KOPT-K1 (cell line): ENCODE results near the gene MPDZ.

Experiments
- H3K27ac ChIP-seq: fragments of 200-600 bp; sonication (generic); 2 replicates; pipeline ENCODE4 v1.5.1; 2016; ENCODE audit warnings: antibody characterized with exemption, mild to moderate bottlenecking, low read depth, low read length; ENCODE audit not compliant: poor library complexity, severe bottlenecking
- H3K36me3 ChIP-seq: fragments of 200-600 bp; sonication (generic); 2 replicates; pipeline ENCODE4 v1.5.1; 2017; ENCODE audit warnings: antibody characterized with exemption, mild to moderate bottlenecking, low read length, moderate library complexity; ENCODE audit not compliant: insufficient read depth
- H3K9me3 ChIP-seq: fragments of 200-600 bp; sonication (generic); 2 replicates; pipeline ENCODE4 v1.5.1; 2017; ENCODE audit warnings: antibody characterized with exemption, low read length, mild to moderate bottlenecking; ENCODE audit not compliant: insufficient read depth, poor library complexity, severe bottlenecking

MPDZ gene, protein sequence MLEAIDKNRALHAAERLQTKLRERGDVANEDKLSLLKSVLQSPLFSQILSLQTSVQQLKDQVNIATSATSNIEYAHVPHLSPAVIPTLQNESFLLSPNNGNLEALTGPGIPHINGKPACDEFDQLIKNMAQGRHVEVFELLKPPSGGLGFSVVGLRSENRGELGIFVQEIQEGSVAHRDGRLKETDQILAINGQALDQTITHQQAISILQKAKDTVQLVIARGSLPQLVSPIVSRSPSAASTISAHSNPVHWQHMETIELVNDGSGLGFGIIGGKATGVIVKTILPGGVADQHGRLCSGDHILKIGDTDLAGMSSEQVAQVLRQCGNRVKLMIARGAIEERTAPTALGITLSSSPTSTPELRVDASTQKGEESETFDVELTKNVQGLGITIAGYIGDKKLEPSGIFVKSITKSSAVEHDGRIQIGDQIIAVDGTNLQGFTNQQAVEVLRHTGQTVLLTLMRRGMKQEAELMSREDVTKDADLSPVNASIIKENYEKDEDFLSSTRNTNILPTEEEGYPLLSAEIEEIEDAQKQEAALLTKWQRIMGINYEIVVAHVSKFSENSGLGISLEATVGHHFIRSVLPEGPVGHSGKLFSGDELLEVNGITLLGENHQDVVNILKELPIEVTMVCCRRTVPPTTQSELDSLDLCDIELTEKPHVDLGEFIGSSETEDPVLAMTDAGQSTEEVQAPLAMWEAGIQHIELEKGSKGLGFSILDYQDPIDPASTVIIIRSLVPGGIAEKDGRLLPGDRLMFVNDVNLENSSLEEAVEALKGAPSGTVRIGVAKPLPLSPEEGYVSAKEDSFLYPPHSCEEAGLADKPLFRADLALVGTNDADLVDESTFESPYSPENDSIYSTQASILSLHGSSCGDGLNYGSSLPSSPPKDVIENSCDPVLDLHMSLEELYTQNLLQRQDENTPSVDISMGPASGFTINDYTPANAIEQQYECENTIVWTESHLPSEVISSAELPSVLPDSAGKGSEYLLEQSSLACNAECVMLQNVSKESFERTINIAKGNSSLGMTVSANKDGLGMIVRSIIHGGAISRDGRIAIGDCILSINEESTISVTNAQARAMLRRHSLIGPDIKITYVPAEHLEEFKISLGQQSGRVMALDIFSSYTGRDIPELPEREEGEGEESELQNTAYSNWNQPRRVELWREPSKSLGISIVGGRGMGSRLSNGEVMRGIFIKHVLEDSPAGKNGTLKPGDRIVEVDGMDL (N-terminal part only)

DNA sequence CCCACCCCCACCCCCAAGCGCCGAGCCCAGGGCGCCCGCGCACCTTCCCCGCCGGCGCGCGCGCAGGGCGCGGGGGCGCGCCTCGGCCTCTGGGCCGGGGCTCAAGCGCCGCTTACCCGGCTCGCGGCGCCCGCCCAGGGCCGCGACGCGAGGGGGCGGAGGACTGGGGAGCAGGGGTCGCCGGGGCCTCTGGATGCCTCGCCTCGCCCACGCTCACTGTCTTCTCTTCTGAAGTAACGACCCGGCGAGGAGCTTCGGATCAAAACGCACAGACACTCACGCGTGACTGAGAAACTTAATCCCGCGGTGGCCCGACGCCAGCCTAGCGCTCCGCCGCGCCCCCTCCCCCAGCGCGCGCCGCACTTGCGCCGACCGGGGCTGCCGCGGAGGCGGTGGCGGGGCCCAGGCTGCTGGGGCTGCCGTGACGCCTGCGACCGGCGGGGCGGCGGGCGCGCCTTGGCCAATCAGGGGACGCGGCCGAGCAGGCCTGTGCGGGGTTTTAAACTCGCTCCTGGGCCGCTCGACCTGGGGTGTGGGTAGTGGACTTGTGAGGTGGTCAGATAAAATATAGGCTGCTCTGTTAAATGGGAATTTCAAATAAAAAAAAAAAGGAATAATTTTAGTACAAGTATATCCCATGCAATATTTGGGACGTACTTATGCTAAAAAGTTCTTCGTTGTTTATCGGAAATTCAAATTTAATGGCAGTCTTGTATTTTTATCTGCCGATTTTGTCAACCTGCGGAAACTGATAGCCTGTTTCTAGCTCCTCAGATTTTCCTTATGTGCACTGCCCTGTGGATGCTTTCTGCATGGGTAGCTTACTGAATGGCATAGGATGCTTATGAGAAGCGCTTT is at the start of gene MPDZ:
Gene MPDZ (minus strand): TSS at position 409 of the 858 bp plus-strand sequence. CDS start 29,377 bp downstream, outside the sequence.
- Histone ChIP-seq H3K27ac (no peak within 1 kb of the TSS), H3K36me3 (no peaks in the 10 kb centered on the region), H3K9me3 (no peaks in the 10 kb centered on the region)

DNA sequence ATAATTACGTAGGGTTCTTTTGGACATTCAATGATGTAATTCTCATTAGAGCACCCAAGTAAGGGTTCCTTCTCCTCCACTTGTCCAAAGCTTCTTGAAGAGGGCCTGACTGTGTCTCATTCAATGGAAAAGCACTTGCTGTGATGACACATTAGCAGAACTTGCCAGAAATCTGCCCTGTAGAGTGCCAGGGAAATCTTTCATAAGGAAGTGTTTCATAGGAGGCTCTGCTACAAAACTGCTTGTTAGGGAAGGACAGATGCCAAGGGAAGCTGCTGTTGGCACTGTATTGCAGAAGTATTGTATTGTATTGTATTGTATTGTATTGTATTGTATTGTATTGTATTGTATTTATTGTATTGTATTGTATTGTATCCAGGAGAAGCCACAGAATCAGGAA is 45.5 kb upstream of the MPDZ start:
- Histone ChIP-seq H3K9me3 (no peaks in the 10 kb centered on the region), H3K36me3 (no peaks in the 10 kb centered on the region), H3K27ac (no peak overlapping the region)

DNA sequence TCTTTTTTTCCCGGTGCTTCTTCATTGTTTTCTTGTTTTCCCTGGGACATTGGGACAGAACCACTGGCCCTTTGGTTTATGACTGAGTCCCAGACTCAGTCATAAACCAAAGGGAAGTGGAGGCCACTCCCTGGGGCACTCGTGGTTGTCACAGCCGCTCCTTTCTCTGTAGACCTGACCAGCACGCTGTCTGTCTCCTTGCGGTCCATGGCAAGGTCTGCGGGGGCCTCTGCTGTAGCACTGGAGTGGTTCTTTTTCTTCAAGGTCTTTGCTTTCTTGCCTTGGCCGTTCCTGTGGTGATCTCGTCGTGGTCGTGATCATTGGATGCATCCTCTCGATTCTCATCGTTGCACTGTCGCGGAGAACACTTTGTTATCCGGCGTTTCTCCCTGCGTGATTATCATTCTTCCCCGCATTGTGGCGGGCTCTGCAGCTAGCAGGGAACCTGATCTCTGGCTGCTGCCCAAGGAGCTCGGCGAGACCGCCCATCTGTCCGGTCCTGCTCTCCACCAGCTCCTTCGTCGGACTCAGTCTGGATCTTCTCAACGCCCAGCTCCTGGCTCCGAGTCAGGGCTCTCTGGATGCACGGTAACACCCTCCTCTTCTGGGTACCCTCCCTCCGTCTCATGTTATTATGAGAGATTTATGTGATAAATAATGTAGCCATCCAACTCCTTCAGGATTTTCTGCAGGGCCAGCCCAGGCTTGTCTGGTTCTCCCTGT is 43.5 kb upstream of the MPDZ start:
- no peaks in the 10 kb centered on the region for H3K36me3 ChIP-seq
- no peak overlapping the region for H3K27ac ChIP-seq
- no peaks in the 10 kb centered on the region for H3K9me3 ChIP-seq

DNA sequence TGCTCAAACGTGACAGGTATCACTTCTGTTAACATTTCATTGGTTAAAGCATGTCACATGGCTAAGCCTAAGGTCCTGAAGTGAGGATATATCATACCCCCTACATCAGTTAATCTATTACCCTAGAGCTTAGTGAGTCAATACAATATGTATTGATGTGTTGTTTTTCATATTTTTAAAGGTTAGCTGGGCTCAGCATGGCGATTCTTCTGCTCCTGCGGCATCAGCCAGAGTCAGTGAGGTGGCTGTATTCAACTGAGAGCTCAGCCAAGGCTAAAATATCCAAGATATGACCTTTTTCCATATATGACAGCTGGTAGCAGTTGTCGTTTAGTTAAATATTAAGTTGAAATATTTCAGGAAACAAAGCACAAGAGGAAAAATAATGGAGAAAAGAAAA is 38.5 kb upstream of the MPDZ start:
- no peaks in the 10 kb centered on the region for H3K9me3 ChIP-seq
- no peaks in the 10 kb centered on the region for H3K36me3 ChIP-seq
- H3K27ac ChIP-seq = no peak overlapping the region

DNA sequence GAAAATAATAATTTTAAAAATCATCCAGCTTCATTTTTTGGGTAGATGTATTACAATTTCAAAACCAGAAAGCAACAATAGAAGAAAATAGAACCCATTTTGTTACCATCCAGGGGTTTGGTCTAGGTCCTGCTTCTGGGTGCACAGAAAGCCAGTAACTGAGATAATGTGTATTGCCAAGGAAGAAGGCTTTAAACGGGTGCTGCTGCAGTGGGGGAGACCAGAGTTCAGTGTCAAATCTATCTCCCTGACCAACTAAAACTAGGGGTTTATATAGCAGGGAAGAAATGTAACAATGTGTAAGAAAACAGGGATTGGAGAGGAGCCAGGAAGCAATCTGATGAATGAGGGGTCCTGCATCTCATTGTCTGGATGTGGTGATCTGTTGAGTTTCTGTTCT is 17.5 kb upstream of the MPDZ start:
- Histone ChIP-seq H3K9me3 (peaks cover 7% of the 10 kb centered on the region), H3K27ac (no peak overlapping the region), H3K36me3 (no peaks in the 10 kb centered on the region)

DNA sequence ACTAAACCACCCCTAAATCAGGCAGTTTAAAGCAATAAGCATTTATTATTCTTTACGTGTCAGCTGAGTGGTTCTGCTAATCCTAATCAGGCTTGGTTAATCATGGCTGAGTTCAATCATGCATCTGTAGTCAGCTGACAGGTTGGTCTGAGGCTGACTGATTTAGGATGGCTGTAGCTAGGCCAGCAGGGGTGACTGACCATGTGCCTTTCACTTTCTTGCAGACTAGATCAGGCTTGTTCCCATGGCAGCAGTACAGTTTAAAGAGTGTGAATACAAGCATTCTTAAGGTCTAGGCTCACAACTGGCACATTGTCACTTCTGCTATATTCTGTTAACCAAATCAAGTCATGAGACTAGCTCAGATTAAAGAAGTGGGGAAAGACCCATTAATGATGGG is 16.1 kb upstream of the MPDZ start:
- Histone ChIP-seq H3K36me3 (no peaks in the 10 kb centered on the region), H3K27ac (no peak overlapping the region), H3K9me3 (peaks cover 7% of the 10 kb centered on the region)

DNA sequence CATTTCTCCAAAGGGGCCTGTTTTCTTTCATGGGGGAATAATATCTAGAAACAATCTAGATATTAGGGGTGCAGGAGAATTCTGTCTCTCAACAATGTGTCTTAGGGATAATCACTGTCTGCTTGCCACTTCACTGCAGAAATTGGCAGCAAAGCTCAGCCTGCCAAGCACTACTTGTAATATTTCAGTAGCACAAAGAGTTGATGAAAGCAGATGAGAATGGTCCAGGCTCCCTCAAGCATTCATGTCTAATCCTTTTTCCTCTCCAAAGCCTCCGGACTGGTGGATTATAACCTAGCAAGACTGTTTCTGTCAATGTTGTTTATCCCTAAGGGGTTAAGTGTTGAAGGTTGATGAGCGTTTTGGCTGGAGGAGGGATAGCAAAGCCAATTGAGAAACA is 13.3 kb upstream of the MPDZ start:
- peaks cover 7% of the 10 kb centered on the region for H3K9me3 ChIP-seq
- H3K27ac ChIP-seq = no peak overlapping the region
- no peaks in the 10 kb centered on the region for H3K36me3 ChIP-seq

DNA sequence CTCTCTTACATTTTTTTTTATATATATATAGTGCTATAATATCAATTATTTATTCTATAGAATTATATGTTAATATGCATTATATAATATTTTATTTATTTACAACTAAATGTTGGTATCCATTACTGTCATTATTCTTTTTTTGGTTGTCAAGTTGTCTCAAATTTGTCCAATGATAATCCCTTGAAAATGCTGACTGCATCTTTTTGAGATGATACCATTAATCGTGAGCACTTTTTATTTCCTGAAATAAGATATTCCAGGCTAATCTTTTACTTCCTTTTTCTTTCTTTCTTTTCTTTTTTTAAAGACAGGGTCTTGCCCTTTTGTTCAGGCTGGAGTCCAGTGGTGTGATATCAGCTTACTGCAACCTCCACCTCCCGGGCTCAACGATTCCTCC is 12.7 kb upstream of the MPDZ start:
- Histone ChIP-seq H3K27ac (no peak overlapping the region), H3K36me3 (no peaks in the 10 kb centered on the region), H3K9me3 (peaks cover 7% of the 10 kb centered on the region)

DNA sequence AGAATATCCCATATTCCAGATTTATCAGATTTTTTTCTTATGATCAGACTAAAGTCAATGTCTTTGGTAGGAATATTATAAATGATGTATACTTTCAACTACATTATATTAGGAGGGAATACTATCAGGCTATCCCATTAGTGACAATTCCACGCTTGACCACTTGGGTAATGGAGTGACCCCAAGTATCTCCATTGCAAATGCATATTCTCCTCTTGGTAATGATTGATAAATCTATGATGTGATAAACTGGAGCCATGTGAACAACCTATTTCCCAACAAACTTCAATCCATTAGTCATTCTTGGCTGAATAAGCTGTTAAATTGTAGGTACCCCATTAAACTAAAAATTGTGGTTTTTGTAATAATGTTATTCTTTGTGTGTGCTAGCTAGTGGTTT is 12.2 kb upstream of the MPDZ start:
- Histone ChIP-seq H3K27ac (no peak overlapping the region), H3K36me3 (no peaks in the 10 kb centered on the region)

DNA sequence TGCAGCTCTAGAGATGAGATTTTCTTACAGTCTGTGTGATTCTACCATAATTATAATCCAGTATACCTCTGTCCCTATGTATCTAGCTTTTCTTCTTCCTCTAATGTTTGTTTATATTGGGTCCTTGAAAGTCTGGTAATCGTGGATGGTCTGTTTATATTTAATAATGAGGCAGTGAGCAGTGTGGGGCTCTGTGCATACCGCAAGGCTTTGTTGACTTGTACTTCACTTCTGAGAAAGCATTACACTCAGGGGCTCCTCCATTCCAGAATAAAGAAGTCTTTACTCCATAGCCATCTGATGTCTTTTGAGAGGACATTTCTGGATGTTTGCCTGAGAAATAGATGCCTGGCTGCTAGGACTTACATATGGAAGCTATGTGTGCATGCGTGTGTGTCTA is 4.5 kb upstream of the MPDZ start:
- no peak overlapping the region for H3K27ac ChIP-seq
- no peaks in the 10 kb centered on the region for H3K9me3 ChIP-seq
- H3K36me3 ChIP-seq = no peaks in the 10 kb centered on the region

More for the DNA sequence above, 12.2 kb upstream of the MPDZ start:
- H3K9me3 ChIP-seq = peaks cover 3% of the 10 kb centered on the region

DNA sequence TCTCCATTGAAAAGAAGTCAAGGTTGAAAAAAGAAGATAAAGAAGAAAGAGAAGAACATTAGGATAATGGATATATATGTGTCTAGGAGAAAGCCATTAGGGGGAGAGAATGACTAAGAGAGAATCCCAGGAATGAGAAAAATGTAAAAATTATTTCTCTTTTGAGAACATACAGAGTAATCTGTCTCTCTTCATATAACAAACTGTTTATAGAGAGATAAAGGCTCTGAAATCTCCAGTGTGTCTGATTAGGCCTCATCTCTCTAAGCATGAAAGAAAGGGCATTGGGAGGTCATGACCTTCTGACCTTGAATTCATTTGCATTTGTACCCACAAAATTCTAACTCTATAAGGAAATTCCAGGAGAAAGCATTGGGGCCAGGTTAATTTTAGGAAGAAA is 3.5 kb upstream of the MPDZ start:
- no peak overlapping the region for H3K27ac ChIP-seq
- H3K9me3 ChIP-seq = no peaks in the 10 kb centered on the region
- no peaks in the 10 kb centered on the region for H3K36me3 ChIP-seq

DNA sequence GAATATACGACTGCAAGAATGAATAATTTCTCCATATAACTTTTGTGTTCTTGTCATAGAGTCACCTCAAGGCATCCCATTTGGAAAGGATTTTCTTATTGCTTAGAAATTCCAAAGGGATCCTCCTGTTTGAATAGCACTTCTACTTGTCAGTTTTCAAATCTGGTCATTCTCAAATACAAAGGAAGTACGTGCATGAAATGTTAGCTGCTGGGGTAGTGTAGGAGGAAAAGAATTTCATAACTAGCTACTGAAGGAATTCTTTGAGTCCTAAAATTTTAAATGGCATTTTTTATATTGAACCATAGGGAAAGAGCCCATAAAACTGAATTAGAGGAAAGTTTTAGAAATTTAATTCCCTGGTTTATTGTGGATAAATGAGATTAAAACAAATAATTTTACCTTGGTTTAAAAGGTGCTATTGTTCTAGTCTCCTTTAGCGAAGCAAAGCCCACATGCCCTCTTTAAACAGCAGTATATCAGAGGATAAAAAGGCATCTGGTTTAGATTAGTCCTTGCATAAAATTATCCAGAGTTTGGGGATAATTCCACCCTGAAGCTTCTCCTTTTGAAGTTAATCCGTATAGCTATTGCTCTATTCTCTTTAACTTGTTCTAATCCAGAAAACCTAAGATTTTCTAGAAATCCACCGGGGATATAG is 2.0 kb upstream of the MPDZ start:
- H3K9me3 ChIP-seq = no peaks in the 10 kb centered on the region
- no peak overlapping the region for H3K27ac ChIP-seq
- no peaks in the 10 kb centered on the region for H3K36me3 ChIP-seq

DNA sequence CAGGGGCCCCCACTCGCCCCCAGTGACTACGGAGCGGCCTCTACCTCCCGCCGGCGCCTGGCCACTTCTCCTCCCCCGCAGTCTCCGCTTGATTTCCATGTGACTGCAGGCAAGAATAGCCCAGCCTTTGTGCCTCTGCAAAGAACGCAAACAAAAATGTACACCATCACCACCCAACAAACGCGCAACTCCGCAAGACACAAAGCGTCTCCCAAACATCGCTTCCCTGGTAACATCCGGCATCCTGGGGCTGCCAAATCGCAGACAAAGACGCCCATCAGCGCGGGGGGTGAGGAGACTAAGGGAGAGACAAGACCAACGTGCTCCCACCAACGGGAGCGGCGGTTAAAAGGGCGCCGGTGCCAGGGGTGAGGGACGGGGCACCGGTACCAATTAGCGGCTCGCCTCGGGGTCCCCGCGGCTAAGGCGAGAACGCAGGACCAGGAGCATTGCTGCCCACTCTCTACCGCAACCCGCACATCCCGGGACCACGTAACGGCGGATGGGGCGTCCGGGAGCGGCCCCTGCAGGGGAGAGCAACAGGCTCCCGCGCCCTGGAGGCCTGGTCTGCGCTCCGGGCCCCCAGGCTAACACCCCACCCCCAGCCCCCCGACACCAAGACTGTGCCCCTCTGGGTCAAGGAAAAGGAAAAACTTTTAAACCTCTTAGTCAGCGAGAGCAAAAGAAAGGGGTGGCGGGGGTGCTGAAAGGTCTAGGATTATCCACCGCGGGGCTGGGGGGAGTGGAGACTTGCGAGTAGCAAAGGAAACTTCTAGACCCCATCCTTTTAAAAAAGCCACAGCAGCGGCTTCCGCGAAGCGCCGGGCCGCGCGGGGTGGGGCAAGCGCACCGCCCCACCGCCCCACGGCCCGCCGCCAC is 885 bp downstream of the MPDZ start:
- H3K27ac ChIP-seq = no peak overlapping the region
- no peaks in the 10 kb centered on the region for H3K36me3 ChIP-seq
- no peaks in the 10 kb centered on the region for H3K9me3 ChIP-seq
